VCaP (cell line): ENCODE data around the gene AGPAT1.
"Not testable (repeated sequence)": the region's sequence is repeated elsewhere in the genome, so short reads cannot be mapped to it uniquely, and the experiment has no call there.

Experiments
- H3K27ac ChIP-seq: fragments of 450-650 bp; 2 replicates; pipeline ENCODE4 v1.5.1; 2017
- TF ChIP-seq, protein P1 (sequence below): fragments of 450-650 bp; conservative IDR thresholded peaks from 2 replicates; pipeline ENCODE4 v1.5.1; 2017; ENCODE audit warnings: mild to moderate bottlenecking, moderate library complexity

AGPAT1 gene

GRCh38 chr6:32216998-32217397 lies 41.1 kb upstream of the AGPAT1 start:
- TF ChIP-seq, protein P1, sequence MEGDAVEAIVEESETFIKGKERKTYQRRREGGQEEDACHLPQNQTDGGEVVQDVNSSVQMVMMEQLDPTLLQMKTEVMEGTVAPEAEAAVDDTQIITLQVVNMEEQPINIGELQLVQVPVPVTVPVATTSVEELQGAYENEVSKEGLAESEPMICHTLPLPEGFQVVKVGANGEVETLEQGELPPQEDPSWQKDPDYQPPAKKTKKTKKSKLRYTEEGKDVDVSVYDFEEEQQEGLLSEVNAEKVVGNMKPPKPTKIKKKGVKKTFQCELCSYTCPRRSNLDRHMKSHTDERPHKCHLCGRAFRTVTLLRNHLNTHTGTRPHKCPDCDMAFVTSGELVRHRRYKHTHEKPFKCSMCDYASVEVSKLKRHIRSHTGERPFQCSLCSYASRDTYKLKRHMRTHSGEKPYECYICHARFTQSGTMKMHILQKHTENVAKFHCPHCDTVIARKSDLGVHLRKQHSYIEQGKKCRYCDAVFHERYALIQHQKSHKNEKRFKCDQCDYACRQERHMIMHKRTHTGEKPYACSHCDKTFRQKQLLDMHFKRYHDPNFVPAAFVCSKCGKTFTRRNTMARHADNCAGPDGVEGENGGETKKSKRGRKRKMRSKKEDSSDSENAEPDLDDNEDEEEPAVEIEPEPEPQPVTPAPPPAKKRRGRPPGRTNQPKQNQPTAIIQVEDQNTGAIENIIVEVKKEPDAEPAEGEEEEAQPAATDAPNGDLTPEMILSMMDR: no peak
- no peak overlapping the region for H3K27ac ChIP-seq

- no peak overlapping the region for H3K27ac ChIP-seq
- TF ChIP-seq, protein P1: no peak
Observed at GRCh38 chr6:32216285-32216684, 40.4 kb upstream of the AGPAT1 start.

- TF ChIP-seq, protein P1: no peak
- H3K27ac ChIP-seq: no peak overlapping the region
Observed at GRCh38 chr6:32215617-32216016, 39.7 kb upstream of the AGPAT1 start.

DNA sequence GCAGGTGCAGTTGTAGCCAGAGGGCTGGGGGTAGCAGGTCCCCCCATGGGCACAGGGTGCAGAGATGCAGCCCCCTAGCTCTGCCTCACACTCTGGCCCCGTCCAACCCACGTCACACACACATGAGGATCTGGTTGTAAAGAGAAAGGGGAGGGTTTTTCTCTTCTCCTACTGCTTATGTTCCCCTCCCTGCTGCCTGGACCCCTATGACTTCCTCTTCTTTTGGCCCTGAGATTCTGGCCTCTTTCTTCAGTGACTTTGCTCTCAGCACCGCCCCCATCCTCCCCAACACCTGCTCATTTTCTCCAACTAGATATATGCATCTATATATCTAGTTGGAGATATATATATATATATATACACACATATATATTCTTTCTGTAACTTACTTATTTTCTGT lies 38.2 kb upstream of the AGPAT1 start:
- H3K27ac ChIP-seq: no peak overlapping the region
- TF ChIP-seq, protein P1: no peak

DNA sequence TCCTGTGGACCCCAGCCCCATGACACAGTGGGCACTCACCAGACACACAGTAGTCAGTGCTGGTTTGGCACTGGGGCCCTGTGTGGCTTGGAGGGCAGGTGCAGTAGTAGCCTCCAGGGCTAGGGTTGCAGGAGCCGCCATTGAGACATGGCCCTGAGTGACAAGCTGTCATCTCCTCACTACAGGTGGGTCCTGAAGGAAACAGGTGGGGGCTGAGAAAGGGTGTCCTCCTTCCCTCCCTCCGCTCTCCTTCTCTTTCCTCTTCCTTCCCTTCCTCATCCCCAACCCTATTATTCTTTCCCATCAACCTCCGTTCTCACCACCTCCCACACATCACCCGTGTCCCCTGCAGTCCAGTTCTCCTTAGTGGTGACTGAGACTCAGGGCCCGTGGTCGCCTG lies 37.8 kb upstream of the AGPAT1 start:
- TF ChIP-seq, protein P1: no peak
- no peak overlapping the region for H3K27ac ChIP-seq

GRCh38 chr6:32212076-32212760 lies 36.3 kb upstream of the AGPAT1 start:
- TF ChIP-seq, protein P1: no peak
- no peak overlapping the region for H3K27ac ChIP-seq

- H3K27ac ChIP-seq: not testable (repeated sequence)
Observed at GRCh38 chr6:32211432-32211831, 35.5 kb upstream of the AGPAT1 start.

- no peak overlapping the region for H3K27ac ChIP-seq
- TF ChIP-seq, protein P1: no peak
Observed at GRCh38 chr6:32210191-32210601, 34.3 kb upstream of the AGPAT1 start.
